Stimulated activated CD4-positive, alpha-beta T cell treated with anti-CD3 and anti-CD28 coated beads, Interleukin-4, amount 100 ng/mL, for 24 hours (primary cell): ENCODE results near the gene VSIG10L.

Experiments
- DNase-seq: peaks from one replicate; pipeline ENCODE4 v3.0.0-alpha.2; 2020

Gene VSIG10L

DNA sequence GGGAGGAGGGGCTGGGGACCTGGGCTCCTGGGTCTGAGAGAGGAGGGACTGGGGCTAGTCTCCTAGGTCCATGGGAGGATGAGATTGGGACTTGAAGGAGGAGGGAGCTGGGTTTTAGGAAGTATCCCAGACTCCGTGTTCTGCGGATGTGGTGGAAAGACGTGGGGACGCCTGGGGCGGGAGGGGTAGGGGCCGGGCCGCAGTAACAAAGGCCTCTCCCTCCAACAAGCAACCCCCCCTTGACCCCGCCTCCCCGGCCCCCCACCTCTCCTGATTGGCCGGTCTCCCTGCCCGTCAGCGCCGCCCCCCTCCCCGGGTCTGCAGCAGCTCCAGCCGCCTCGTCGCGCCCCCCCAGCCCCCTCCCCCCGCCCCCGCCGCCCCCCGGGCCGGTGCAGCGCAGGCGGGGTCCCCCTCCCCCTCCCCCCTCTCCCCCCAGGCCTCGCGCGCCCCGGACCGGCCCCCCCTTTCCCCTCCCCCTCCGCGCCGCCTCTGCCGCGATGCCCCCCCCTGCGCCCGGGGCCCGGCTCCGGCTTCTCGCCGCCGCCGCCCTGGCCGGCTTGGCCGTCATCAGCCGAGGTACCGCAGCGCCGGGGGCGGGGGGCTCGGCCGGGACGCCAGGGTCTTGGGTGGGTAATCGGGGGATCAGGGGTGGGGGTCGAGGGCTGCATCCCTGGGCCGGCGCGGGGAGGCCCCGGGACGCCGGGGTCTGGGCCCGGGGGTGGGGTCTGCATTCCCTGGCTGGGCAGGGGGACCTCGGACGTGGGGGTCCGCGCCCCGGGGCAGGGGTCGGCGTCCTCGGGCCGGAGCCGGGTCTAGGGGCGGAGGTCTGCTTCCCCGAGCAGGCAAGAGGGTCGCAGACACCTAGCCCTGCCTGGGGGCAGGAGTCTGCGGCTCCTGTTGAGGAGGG, 30.3 kb downstream of the VSIG10L start, which contains the start of gene IGLON5:
Gene IGLON5, plus strand, starts transcription at position 294 of the 907 bp plus-strand sequence. Its CDS starts 204 bp downstream, at position 498.
- DNase-seq: no peak

DNA sequence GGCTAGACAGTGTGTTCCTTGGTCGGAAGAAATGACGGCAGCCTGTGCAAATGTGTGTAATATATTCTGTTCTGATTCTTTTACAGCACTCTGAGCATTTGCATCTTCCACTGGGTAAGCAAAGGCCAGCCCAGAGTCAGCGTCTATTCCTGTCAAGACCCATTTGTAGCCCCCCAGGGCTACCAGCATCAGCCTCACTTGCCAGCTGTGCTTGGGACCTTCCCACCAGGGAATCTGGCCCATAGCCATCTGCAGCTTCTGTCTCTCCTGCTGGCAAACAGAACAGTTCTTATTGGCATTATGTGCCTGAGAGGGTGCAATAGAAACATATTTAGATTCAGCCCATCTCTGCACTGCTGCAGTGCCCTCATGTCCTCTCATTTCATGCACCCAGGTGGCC, 36.5 kb downstream of the VSIG10L start:
- DNase-seq: no peak

DNA sequence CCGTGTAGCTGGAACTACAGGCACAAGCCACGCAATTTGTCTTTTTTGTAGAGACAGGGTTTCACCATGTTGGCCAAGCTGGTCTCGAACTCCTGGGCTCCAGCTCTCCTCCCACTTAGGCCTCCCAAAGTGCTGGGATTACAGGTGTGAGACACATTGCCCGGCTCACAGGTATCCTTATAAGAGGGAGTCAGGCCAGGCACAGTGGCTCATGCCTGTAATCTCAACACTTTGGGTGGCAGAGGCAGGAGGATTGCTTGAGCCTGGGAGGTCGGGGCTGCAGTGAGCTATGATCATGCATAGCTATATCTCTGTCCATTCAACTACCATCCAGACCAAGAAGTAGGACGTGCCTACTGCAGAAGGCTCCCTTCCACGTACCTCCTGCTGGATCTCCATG, 40.7 kb downstream of the VSIG10L start:
- DNase-seq: no peak

DNA sequence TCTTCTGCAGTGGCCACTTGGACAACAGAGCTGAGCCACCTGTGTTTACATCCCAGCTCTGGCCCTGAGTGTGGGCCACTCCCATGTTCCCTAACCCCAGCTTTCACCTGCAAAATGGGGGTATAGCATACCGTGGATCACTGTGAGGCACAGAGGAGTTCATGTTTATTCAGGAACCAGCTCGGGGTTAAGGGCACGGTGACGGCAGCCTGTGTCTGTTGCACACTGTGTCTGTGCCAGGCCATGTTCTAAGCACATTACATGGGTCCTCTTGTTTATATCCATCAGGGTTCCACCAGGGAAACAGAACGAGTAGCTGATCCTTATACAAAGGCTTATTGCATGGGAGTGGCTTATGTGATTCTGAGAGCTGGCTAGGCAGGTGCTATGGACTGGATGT, 44.5 kb downstream of the VSIG10L start:
- DNase-seq: no peak

DNA sequence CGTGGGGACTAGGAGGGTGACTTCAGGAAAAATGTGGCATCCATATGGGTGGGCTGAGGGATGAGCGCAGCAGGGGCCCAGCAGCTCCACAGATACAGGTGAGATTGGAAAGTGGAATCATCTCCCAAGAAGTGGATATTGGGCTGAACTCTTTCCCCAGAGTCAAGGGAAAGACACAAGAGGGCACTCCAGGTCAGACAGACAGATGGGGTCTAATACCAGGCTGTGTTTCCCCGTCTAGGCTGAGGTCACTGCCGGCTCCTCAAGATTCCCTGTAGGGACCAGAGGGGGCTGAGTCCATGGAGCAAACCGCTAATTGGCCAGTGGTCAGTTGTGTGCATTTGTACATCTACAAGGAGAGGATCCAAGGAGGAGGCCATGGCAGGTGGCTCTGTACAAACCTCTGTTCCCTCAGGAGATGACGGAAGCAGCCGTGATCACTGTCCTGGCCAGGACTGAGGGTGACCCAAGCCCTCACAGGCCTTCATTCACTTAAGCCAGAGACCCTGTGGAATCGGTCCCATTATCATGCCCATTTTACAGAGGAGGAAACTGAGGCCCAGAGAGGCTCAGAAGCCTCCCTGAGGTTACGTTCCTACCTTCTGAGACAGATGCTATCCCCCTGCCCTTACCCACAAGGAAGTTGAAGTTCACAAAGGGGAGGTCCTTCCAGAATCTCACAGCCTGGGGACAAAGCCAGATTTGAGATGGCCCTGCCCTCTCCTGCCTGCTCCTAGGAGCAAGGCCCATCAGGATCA, 45.4 kb downstream of the VSIG10L start:
- no peak for DNase-seq

DNA sequence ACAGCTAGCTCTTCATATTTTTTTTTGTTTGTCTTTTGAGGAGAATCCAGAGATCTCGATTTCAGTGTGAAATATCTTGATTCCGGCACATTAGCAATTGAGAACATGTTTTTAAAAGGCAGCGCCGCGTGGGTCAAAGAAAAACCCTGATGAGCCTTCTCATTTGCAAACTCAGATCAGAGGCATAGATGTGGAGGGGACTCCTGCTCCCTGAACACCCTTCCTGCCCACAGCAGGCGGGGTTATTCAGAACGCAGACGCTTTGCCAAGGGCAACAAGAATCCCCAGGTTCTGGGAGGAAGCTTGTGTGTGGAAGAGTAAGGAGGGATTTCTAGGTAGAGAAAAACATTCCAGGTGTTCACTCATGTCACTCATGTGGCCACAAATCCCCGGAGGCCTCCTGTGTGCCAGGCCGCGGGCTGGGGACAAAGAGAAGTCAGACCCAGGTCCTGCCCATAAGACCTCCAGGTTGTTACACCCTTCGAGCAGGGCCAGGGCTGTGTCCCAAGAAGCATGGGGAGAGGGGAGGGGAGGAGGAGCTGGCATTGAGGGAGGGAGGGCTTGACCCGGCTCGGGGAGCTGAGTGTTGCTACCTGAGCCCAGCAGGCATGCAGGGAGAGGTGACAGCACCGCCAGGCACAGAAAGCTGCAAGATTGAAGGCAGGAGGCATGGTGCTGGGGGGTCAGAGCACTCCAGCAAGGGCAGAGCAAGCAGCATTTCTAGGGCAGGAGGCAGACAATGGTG, 46.4 kb downstream of the VSIG10L start:
- no peak for DNase-seq

DNA sequence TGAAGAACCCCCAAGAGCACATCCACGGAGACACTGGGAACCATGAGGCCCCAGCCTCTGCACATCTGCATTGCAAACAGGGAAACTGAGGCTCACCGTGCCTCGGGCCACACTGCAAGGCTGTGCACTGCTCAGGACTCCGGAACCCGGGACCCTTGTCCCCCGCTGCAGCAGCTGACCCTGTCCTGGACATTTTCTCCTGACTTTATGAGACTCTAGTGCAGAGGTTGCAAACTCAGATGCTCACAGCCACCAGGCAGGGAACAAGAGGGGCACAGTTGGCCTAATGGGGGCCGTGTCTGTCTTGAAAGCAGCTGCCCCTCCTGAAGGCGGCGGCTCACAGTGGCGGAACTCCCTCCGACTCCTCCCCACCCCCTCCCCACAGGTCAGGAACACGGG, 47.0 kb downstream of the VSIG10L start:
- no peak for DNase-seq

DNA sequence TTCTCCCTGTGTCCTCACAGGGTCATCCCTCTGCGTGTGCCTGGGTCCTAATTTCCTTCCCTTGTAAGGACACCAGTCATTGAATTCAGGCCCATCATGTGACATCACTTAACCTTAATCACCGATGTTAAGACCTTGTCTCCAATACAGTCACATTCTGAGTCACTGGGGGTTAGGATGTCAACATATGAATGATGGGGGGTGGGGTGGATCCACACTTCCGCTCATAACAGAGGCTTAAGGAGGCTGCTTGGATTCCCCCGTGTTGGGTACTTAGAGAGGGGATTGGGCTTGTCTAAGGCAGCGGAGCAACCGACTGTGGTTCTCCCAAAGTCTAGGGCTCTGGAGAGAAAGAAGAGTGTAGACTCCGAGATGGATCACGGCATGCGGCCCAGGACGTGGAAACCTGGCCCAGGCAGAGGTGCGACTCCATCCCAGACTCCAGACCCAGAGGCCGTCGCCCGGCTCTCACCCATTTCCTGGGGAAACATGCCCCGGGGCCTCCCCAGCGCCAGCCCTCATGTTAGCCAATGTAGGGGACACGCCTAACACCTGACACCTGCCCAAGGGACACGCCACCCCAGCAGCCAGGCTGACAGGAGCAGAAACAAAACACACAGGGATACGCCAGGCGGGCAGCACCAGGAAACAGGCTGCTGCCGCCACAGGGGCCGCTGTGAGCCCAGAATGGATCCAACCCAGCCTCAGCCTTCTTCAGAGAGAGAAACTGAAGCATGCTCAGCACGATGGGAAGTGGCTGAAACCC, 47.5 kb downstream of the VSIG10L start:
- DNase-seq: no peak

DNA sequence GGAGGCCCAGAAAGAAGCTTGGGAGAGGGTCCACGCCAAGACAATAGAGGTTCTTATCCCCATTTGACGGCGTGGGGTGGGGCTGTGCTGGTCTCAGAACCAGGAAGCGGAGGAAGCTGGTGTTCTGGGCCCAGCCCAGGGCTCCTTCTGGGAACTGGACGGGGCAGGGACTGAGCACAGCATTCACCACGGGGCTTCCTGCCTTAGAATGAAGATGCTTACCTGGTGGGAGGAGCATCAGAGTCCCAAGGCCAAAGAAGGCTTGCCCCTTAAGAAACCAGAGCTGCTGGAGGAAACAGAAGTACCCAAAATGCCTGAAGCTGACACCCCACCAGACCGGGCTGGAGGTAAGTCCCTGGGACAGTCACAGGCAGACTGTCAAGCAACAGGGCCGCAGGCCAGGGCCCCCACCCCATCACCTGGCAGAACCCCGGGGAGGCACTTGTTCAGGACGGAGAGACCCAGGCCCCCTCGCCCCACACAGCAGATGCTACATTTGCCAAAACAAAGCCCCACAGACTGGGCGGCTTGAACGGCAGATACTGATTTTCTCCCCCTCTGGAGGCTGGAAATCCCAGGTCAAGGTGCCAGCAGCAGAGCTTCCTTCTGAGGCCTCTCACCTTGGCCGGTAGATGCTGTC, 48.2 kb downstream of the VSIG10L start:
- no peak for DNase-seq

DNA sequence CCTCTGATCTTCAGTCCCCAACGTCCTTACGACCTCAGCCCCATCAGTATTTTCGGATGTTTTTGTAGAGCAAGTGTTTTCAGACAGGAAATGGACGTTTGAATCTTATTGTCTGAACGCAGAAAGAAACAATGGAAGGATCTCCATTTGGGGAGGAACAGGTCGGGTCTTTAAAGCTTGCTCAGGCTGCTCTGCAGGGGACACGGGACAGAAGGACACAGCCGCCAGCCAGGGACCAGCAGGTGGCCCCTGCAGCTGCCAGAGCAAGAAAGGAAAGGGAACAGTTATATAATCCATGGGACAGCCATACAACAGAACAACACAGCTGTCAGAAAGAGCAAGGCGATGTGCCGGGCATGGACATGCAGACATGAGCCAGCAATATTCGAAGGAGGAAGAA, 49.0 kb downstream of the VSIG10L start:
- no peak for DNase-seq

DNA sequence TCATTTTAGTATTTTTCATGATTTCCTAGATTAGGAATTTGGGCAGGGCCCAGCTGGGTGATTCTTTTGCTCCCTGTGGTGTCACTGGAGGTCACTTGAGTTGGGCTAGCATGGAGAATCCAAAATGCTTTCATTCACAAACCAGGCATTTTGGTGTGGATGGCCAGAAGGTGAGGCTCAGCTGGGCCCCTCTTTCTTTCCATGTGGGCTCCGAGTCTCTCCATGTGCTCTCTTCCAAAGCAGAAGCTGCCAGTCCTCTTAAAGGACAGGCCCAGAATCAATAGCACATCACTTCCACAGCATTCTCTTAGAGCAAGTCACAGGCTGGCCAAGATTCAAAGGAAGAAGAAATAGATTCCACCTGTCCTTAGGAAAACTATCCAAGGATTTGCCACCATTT, 52.3 kb downstream of the VSIG10L start:
- no peak for DNase-seq

DNA sequence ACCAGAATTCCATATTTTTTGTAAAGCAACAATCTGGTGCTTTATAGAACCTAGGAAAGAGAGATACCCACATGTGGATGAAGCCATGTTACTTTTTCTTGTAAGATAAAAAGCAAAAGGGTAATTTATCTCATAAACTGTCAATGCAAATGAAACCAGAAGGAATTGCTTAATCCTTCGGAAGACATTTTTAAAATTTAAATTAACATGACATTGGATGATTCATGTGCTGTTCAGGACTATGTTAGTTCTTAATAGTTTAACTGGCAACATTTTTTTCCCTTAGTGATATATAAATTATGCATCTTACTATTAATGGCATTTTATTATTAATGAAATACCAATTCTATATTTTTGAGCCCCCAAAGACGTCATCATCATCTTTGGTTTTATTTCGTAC, 56.3 kb downstream of the VSIG10L start:
- DNase-seq: no peak

DNA sequence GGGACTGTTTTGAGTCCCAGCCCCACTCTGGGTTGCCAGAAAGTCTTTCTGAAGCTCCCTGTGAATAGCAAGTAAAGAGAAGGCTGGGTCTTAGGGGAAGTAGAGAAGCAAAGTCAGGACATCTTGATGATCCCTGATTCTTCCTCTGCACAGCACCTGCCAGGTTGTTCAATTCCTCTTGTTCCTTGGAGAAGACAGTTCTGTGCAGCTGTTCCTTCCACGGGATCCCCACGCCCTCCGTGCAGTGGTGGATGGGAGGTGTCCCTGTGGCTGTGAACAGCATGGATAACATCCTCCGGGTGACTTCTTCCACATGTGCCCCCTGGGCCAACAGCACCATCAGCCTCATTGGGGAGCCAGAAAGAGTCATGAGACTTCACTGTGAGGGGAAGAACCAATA, 59.6 kb downstream of the VSIG10L start:
- no peak for DNase-seq
